Fibroblast of lung (primary cell): ENCODE measurements around the gene RPAP3. TPM values are rescaled to one million over a fixed set of nuclear protein-coding genes. Genes with fewer than 3 reads are reported as not detected.

ENCODE experiments used
- DNase-seq, 2 donors: peaks; one replicate each; pipeline versions ENCODE4 v3.0.0 to v3.0.0-alpha.2; 2010; ENCODE audit warnings: low read depth in 2 of 2
- H2AFZ ChIP-seq: 2 replicates; pipeline ENCODE4 v1.5.1; 2012; ENCODE audit warnings: low read length, control low read depth, inconsistent platforms
- H3K27ac ChIP-seq: 2 replicates; pipeline ENCODE4 v1.5.1; 2011; ENCODE audit warnings: low read length, control low read depth; ENCODE audit not compliant: insufficient read depth
- H3K27me3 ChIP-seq: 2 replicates; pipeline ENCODE4 v1.5.1; 2011; ENCODE audit warnings: mild to moderate bottlenecking, low read length; ENCODE audit not compliant: control insufficient read depth, insufficient read depth
- H3K36me3 ChIP-seq: 2 replicates; pipeline ENCODE4 v1.5.1; 2011; ENCODE audit warnings: low read length; ENCODE audit not compliant: control insufficient read depth, insufficient read depth
- H3K4me1 ChIP-seq: 2 replicates; pipeline ENCODE4 v1.5.1; 2011; ENCODE audit warnings: low read length; ENCODE audit not compliant: control insufficient read depth, insufficient read depth; ENCODE audit errors: extremely low read depth
- H3K4me2 ChIP-seq: 2 replicates; pipeline ENCODE4 v1.5.1; 2011; ENCODE audit warnings: low read length, control low read depth; ENCODE audit not compliant: insufficient read depth; ENCODE audit errors: extremely low read depth
- H3K4me3 ChIP-seq, 4 experiments: fragments of 200-600 bp in 1 of 4; sonication (generic) in 1 of 4; replicated peaks in 1 of 4; 2 replicates each; pipeline ENCODE4 v1.5.1; 2011 to 2016; ENCODE audit warnings: low read length in 4 of 4, low read depth in 3 of 4, mild to moderate bottlenecking in 3 of 4, control low read depth in 2 of 4, inconsistent platforms in 1 of 4, mixed read lengths in 1 of 4; ENCODE audit not compliant: insufficient read depth in 1 of 4; ENCODE audit errors: control extremely low read depth in 1 of 4
- H3K79me2 ChIP-seq: 2 replicates; pipeline ENCODE4 v1.5.1; 2012; ENCODE audit warnings: mild to moderate bottlenecking, low read length, inconsistent platforms; ENCODE audit not compliant: control insufficient read depth, insufficient read depth
- H3K9ac ChIP-seq: 2 replicates; pipeline ENCODE4 v1.5.1; 2011; ENCODE audit warnings: mild to moderate bottlenecking, low read length, control low read depth; ENCODE audit not compliant: insufficient read depth
- H3K9me3 ChIP-seq: 2 replicates; pipeline ENCODE4 v1.5.1; 2012; ENCODE audit warnings: low read depth, low read length; ENCODE audit not compliant: control insufficient read depth, insufficient read depth
- H4K20me1 ChIP-seq: 2 replicates; pipeline ENCODE4 v1.5.1; 2011; ENCODE audit warnings: low read length; ENCODE audit not compliant: control insufficient read depth, insufficient read depth; ENCODE audit errors: extremely low read depth
- CTCF ChIP-seq, 2 donors: IDR thresholded peaks in 1 of 2; conservative IDR thresholded peaks in 1 of 2; 1 replicate in 1 of 2; 2 replicates in 1 of 2; pipeline ENCODE4 v1.5.1; 2011 to 2012; ENCODE audit warnings: low read length in 2 of 2, control low read depth in 1 of 2, inconsistent platforms in 1 of 2, low read depth in 1 of 2, mild to moderate bottlenecking in 1 of 2
- EZH2 ChIP-seq: IDR thresholded peaks from 2 replicates; pipeline ENCODE4 v1.5.1; 2012; ENCODE audit warnings: low read length, control low read depth, mild to moderate bottlenecking; ENCODE audit errors: missing control alignments
- polyA plus RNA-seq, 2 donors: library from polyadenylated mRNA; depleted of rRNA in 1 of 2; stranded (reverse) in 1 of 2; unstranded in 1 of 2; fragments of >200 nt; gene quantifications; 2 replicates each; pipeline ENCODE4 v1.2.1, GENCODE V29; 2011 to 2012; ENCODE audit warnings: missing spikeins in 1 of 2
- total RNA-seq: library from RNA; depleted of rRNA; stranded (reverse); fragments of >200 nt; gene quantifications from 2 replicates; pipeline ENCODE4 v1.2.1, GENCODE V29; 2014

The RPAP3 gene
- total and polyA plus RNA-seq, 2 donors (not counting 1 experiment from before 2014, with no cell fraction given): 12.1 to 23.8 TPM

GRCh38 chr12:47732504-47732903 is 26.7 kb upstream of the RPAP3 start:
- no peak overlapping the region for H3K4me3 ChIP-seq
- no peaks in the 10 kb centered on the region for H3K36me3 ChIP-seq
- no peak overlapping the region for H3K4me2 ChIP-seq
- no peaks in the 10 kb centered on the region for H4K20me1 ChIP-seq
- no peaks in the 10 kb centered on the region for H3K79me2 ChIP-seq
- TF ChIP-seq EZH2 (no peak), CTCF (conservative IDR thresholded peaks at IDR 0.05 in 1 of 2, IDR thresholded peaks at IDR 0.05 in 1 of 2; ENCODE audit: low read depth in 1 of 2, low read length in 2 of 2) (no peak)
- H3K9ac ChIP-seq: no peak overlapping the region
- H3K27ac ChIP-seq: no peak overlapping the region
- peaks cover 27% of the 10 kb centered on the region for H3K4me1 ChIP-seq
- no peak for DNase-seq
- no peak overlapping the region for H2AFZ ChIP-seq
- H3K27me3 ChIP-seq: no peaks in the 10 kb centered on the region
- H3K9me3 ChIP-seq: no peaks in the 10 kb centered on the region

GRCh38 chr12:47731723-47732122 is 25.9 kb upstream of the RPAP3 start:
- Histone ChIP-seq H3K4me3 (no peak overlapping the region), H3K9me3 (no peaks in the 10 kb centered on the region), H3K36me3 (no peaks in the 10 kb centered on the region), H4K20me1 (no peaks in the 10 kb centered on the region), H3K9ac (no peak overlapping the region), H3K4me2 (no peak overlapping the region), H3K79me2 (no peaks in the 10 kb centered on the region), H3K27ac (no peak overlapping the region), H3K27me3 (no peaks in the 10 kb centered on the region), H2AFZ (no peak overlapping the region), H3K4me1 (peaks cover 20% of the 10 kb centered on the region)
- no peak for DNase-seq
- TF ChIP-seq EZH2: no peak
- no peak for TF ChIP-seq CTCF (conservative IDR thresholded peaks at IDR 0.05 in 1 of 2, IDR thresholded peaks at IDR 0.05 in 1 of 2; ENCODE audit: low read depth in 1 of 2, low read length in 2 of 2)

- peak overlapping the region; percentile 68 for H3K4me2 ChIP-seq
- peak; percentile 8 to 23 for DNase-seq
- H3K9ac ChIP-seq: no peak overlapping the region
- no peak for TF ChIP-seq EZH2
- H3K27me3 ChIP-seq: no peaks in the 10 kb centered on the region
- no peaks in the 10 kb centered on the region for H3K36me3 ChIP-seq
- H3K4me3 ChIP-seq: no peak overlapping the region
- peaks cover 20% of the 10 kb centered on the region for H3K4me1 ChIP-seq
- H3K79me2 ChIP-seq: no peaks in the 10 kb centered on the region
- H2AFZ ChIP-seq: no peak overlapping the region
- H4K20me1 ChIP-seq: no peaks in the 10 kb centered on the region
- H3K27ac ChIP-seq: no peak overlapping the region
- H3K9me3 ChIP-seq: no peaks in the 10 kb centered on the region
Observed at GRCh38 chr12:47730341-47730744, 24.5 kb upstream of the RPAP3 start.
